Panc1 (cell line): ENCODE measurements around the gene INTS6. TPM values are rescaled to one million over a fixed set of nuclear protein-coding genes. Genes with fewer than 3 reads are reported as not detected.

Experiments
- ATAC-seq: fragments of 200-7000 bp; cut with Tn5 transposase; 2 replicates; pipeline ENCODE4 v1.9.1; 2020; ENCODE audit warnings: mild to moderate bottlenecking, moderate library complexity
- BruUV-seq: library from RNA; stranded (reverse); fragments of 400-500 nt; replicated peaks from 2 replicates; lab custom pipeline; 2021; lab: Mats Ljungman, UMichigan
- CTCF ChIA-PET: fragments of 300-600 bp; sonication (Branson Sonifier 250); formaldehyde crosslinking; loops from one replicate; lab custom pipeline; 2022; ENCODE audit warnings: antibody characterized with exemption; lab: Charles Lee
- POLR2A ChIA-PET: fragments of 300-600 bp; sonication (Branson Sonifier 250); formaldehyde crosslinking; loops from one replicate; lab custom pipeline; 2022; ENCODE audit warnings: antibody characterized with exemption; lab: Charles Lee
- DNase-seq: peaks from one replicate; pipeline ENCODE4 v3.0.0-alpha.2; 2010; ENCODE audit warnings: low read depth, low spot score
- H3K27ac ChIP-seq: 2 replicates; pipeline ENCODE4 v1.5.1; 2011; ENCODE audit warnings: mild to moderate bottlenecking, low read length, inconsistent platforms
- H3K27me3 ChIP-seq: fragments of 200-500 bp; sonication (Bioruptor generic); 2 replicates; pipeline ENCODE4 v1.6.0; 2014; ENCODE audit warnings: low read length, inconsistent platforms; ENCODE audit not compliant: control insufficient read depth, insufficient read depth
- H3K36me3 ChIP-seq: fragments of 200-500 bp; sonication (Bioruptor generic); 2 replicates; pipeline ENCODE4 v1.5.1; 2014; ENCODE audit warnings: inconsistent platforms, mild to moderate bottlenecking, low read length, moderate library complexity; ENCODE audit not compliant: control insufficient read depth, insufficient read depth
- H3K4me1 ChIP-seq: 2 replicates; pipeline ENCODE4 v1.5.1; 2011; ENCODE audit warnings: inconsistent platforms, mild to moderate bottlenecking, low read length, moderate library complexity; ENCODE audit not compliant: control insufficient read depth, insufficient read depth
- H3K4me3 ChIP-seq, 2 experiments: 2 replicates each; pipeline ENCODE4 v1.5.1; 2011 to 2012; ENCODE audit warnings: low read depth in 2 of 2, low read length in 2 of 2, mild to moderate bottlenecking in 2 of 2, inconsistent platforms in 1 of 2, moderate library complexity in 1 of 2
- H3K9me3 ChIP-seq: fragments of 200-500 bp; sonication (Bioruptor generic); 2 replicates; pipeline ENCODE4 v1.5.1; 2014; ENCODE audit warnings: low read depth, mild to moderate bottlenecking, inconsistent platforms, low read length, moderate library complexity; ENCODE audit not compliant: control insufficient read depth, insufficient read depth
- POLR2AphosphoS5 ChIP-seq: IDR thresholded peaks from 2 replicates; pipeline ENCODE4 v1.6.1; 2012; ENCODE audit warnings: mild to moderate bottlenecking, low read depth, low read length, moderate library complexity
- SIN3A ChIP-seq: IDR thresholded peaks from 2 replicates; pipeline ENCODE4 v1.6.1; 2012; ENCODE audit warnings: low read depth, mild to moderate bottlenecking, low read length, moderate library complexity, borderline replicate concordance; ENCODE audit not compliant: insufficient read depth
- TCF7L2 ChIP-seq: IDR thresholded peaks from 2 replicates; pipeline ENCODE4 v1.6.1; 2011; ENCODE audit warnings: mild to moderate bottlenecking, low read depth, low read length, inconsistent platforms
- in situ Hi-C: cut with HindIII; loops from 2 replicates; pipeline ENCODE4 v1.10.0; 2016; ENCODE audit warnings: low sequenced_read_pairs, low pct_unique_long_range_greater_than_20kb
- intact Hi-C: fragments of 100-400 bp; cut with micrococcal nuclease; formaldehyde crosslinking; loops from one replicate; pipeline ENCODE4 v1.10.0; 2022; ENCODE audit not compliant: unreplicated experiment
- total RNA-seq: library from RNA; stranded (reverse); gene quantifications from one replicate; pipeline ENCODE4 v1.2.1, GENCODE V29; 2021; ENCODE audit not compliant: unreplicated experiment
- TF ChIP-seq, protein P1 (sequence below): fragments of 450-650 bp; IDR thresholded peaks from 2 replicates; pipeline ENCODE4 v1.5.1; 2017; ENCODE audit warnings: mild to moderate bottlenecking
- TF ChIP-seq, protein P2 (sequence below), 2 experiments: IDR thresholded peaks; 2 replicates each; pipeline ENCODE4 v1.6.1; 2011 to 2012; ENCODE audit warnings: low read depth in 2 of 2, control low read depth in 1 of 2, low read length in 1 of 2, mild to moderate bottlenecking in 1 of 2, moderate library complexity in 1 of 2; ENCODE audit not compliant: insufficient read depth in 1 of 2

Gene INTS6
- total RNA-seq, 1 experiment from 2014 or later = 33.2 TPM

DNA sequence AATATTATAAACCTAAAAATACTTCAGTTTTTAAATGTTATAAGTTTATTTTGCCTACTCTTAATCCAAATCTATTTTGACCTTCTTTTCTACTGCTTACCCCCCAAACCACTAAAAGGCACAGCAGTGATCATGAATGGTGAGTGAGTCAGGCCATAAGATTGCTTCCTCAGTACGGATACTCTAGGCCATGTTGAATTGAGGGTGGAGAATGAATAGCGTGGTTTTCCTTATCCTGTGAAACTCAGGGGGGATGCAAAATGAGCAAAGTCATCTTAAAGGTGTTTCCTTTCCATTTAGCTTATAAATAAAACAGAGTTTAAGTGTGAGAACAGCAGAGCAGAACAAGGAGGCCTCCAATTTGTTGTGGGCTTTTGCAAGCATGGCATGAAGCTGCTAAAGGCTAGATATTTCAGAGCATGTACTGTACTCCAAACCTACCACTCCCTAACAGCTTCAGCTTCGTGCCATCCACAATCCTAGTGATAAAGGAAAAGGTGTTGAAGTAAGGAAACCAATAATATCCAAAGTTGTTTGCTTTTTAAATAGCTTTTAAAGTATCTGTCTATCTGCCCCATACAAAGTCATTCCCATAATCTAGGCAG lies 88.3 kb downstream of the INTS6 start:
- no TSS peak for BruUV-seq
- peaks cover 47% of the 10 kb centered on the region for H3K36me3 ChIP-seq
- ChIA-PET CTCF (no interaction called here), POLR2A (no interaction called here)
- intact Hi-C loops = no loop called here
- H3K4me1 ChIP-seq = no peaks in the 10 kb centered on the region
- H3K4me3 ChIP-seq = no peak overlapping the region
- TF ChIP-seq TCF7L2 (no peak), SIN3A (no peak), POLR2AphosphoS5 (no peak)
- TF ChIP-seq, protein P1, sequence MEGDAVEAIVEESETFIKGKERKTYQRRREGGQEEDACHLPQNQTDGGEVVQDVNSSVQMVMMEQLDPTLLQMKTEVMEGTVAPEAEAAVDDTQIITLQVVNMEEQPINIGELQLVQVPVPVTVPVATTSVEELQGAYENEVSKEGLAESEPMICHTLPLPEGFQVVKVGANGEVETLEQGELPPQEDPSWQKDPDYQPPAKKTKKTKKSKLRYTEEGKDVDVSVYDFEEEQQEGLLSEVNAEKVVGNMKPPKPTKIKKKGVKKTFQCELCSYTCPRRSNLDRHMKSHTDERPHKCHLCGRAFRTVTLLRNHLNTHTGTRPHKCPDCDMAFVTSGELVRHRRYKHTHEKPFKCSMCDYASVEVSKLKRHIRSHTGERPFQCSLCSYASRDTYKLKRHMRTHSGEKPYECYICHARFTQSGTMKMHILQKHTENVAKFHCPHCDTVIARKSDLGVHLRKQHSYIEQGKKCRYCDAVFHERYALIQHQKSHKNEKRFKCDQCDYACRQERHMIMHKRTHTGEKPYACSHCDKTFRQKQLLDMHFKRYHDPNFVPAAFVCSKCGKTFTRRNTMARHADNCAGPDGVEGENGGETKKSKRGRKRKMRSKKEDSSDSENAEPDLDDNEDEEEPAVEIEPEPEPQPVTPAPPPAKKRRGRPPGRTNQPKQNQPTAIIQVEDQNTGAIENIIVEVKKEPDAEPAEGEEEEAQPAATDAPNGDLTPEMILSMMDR = no peak
- TF ChIP-seq, protein P2, sequence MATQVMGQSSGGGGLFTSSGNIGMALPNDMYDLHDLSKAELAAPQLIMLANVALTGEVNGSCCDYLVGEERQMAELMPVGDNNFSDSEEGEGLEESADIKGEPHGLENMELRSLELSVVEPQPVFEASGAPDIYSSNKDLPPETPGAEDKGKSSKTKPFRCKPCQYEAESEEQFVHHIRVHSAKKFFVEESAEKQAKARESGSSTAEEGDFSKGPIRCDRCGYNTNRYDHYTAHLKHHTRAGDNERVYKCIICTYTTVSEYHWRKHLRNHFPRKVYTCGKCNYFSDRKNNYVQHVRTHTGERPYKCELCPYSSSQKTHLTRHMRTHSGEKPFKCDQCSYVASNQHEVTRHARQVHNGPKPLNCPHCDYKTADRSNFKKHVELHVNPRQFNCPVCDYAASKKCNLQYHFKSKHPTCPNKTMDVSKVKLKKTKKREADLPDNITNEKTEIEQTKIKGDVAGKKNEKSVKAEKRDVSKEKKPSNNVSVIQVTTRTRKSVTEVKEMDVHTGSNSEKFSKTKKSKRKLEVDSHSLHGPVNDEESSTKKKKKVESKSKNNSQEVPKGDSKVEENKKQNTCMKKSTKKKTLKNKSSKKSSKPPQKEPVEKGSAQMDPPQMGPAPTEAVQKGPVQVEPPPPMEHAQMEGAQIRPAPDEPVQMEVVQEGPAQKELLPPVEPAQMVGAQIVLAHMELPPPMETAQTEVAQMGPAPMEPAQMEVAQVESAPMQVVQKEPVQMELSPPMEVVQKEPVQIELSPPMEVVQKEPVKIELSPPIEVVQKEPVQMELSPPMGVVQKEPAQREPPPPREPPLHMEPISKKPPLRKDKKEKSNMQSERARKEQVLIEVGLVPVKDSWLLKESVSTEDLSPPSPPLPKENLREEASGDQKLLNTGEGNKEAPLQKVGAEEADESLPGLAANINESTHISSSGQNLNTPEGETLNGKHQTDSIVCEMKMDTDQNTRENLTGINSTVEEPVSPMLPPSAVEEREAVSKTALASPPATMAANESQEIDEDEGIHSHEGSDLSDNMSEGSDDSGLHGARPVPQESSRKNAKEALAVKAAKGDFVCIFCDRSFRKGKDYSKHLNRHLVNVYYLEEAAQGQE (IDR thresholded peaks at IDR 0.05; ENCODE audit: insufficient read depth in 1 of 2, low read depth in 2 of 2, low read length in 1 of 2) = no peak
- H3K9me3 ChIP-seq = no peaks in the 10 kb centered on the region
- no peak for ATAC-seq
- no peak for DNase-seq
- no peaks in the 10 kb centered on the region for H3K27me3 ChIP-seq
- no peak overlapping the region for H3K27ac ChIP-seq
- in situ Hi-C loops = no loop called here

DNA sequence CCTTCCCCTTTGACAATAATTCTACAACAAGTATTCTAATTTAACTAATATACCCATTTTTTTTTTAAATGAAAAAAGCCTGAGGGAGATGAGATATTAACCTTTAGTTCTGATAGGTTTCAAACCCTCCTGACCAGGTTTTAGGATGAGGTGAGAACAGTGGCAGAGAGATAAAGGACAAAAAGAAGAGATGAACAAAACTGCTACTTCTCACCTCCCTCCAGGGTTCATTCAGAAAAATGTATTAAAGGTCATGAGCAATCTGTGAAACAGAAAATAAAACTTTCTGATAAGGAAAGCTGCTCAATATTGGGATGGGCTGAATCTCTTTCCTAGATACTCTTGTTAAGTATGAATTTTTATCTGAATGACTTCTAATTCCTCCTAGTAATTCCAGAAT lies 89.2 kb downstream of the INTS6 start:
- CTCF ChIA-PET = no interaction called here
- in situ Hi-C loops = no loop called here
- Histone ChIP-seq H3K4me1 (no peaks in the 10 kb centered on the region), H3K27me3 (no peaks in the 10 kb centered on the region), H3K36me3 (peaks cover 43% of the 10 kb centered on the region), H3K9me3 (no peaks in the 10 kb centered on the region), H3K27ac (no peak overlapping the region), H3K4me3 (no peak overlapping the region)
- intact Hi-C loops = no loop called here
- POLR2A ChIA-PET = no interaction called here
- no peak for TF ChIP-seq SIN3A
- TF ChIP-seq TCF7L2 = no peak
- TF ChIP-seq POLR2AphosphoS5 = no peak
- TF ChIP-seq, protein P1 = no peak
- TF ChIP-seq, protein P2 (IDR thresholded peaks at IDR 0.05; ENCODE audit: insufficient read depth in 1 of 2, low read depth in 2 of 2, low read length in 1 of 2) = no peak
- BruUV-seq = no TSS peak
- DNase-seq = no peak
- ATAC-seq = no peak
